Psoas muscle (tissue), 8 donors: ENCODE measurements around the gene ERN1. TPM values are rescaled to one million over a fixed set of nuclear protein-coding genes. Genes with fewer than 3 reads are reported as not detected.

ENCODE experiments used
- ATAC-seq, 4 donors: fragments of 200-7000 bp; cut with Tn5 transposase; one replicate each; pipeline ENCODE4 v1.9.1; 2020; ENCODE audit warnings: moderate library complexity in 3 of 4, mild to moderate bottlenecking in 2 of 4
- DNase-seq, 2 donors: peaks; one replicate each; pipeline ENCODE4 v3.0.0-alpha.2; 2020
- H3K27ac ChIP-seq: fragments of 200-600 bp; one replicate; pipeline ENCODE4 v1.8.0; 2022
- H3K27me3 ChIP-seq, 3 donors: fragments of 200-600 bp in 1 of 3; one replicate each; pipeline versions ENCODE4 v1.6.1 to v1.8.0; 2013 to 2022; ENCODE audit warnings: low read length in 2 of 3, mild to moderate bottlenecking in 2 of 3, moderate library complexity in 1 of 3; ENCODE audit not compliant: insufficient read depth in 3 of 3
- H3K36me3 ChIP-seq, 2 donors: fragments of 200-600 bp in 1 of 2; one replicate each; pipeline versions ENCODE4 v1.6.1 to v1.8.0; 2013 to 2022; ENCODE audit warnings: low read depth in 1 of 2, mild to moderate bottlenecking in 1 of 2, moderate library complexity in 1 of 2; ENCODE audit not compliant: insufficient read depth in 1 of 2
- H3K4me1 ChIP-seq: fragments of 200-600 bp; one replicate; pipeline ENCODE4 v1.8.0; 2022
- H3K4me3 ChIP-seq: fragments of 200-600 bp; one replicate; pipeline ENCODE4 v1.8.0; 2022; ENCODE audit warnings: mild to moderate bottlenecking
- H3K9me3 ChIP-seq: fragments of 200-600 bp; one replicate; pipeline ENCODE4 v1.8.0; 2022
- CTCF ChIP-seq: fragments of 200-600 bp; IDR thresholded peaks from one replicate; pipeline ENCODE4 v1.8.0; 2022; ENCODE audit warnings: antibody characterized with exemption
- WGBS, 3 donors: extraction: QIAGEN DNeasy Blood & Tissue Kit; methylation state at CpG; one replicate each; pipeline versions ENCODE4 v1.1.6 to v1.1.7; 2013; 5-methylcytosine and 5-hydroxymethylcytosine counted together
- intact Hi-C, 2 donors: fragments of 100-400 bp; cut with DNase I; formaldehyde crosslinking; loops; one replicate each; pipeline versions ENCODE4 v1.11.0 to v1.14.2; 2022
- polyA plus RNA-seq, 3 donors: library from polyadenylated mRNA; stranded (reverse); fragments of 200-250 nt; gene quantifications; one replicate each; pipeline ENCODE4 v1.2.3, GENCODE V29; 2013
- total RNA-seq, 4 donors: library from RNA; stranded (reverse); fragmentation: NEBNext Ultra II Directional in 2 of 4; extraction: Animal tissue kit (Norgen Biotek cat#: 25700) in 2 of 4; gene quantifications; one replicate each; pipeline versions ENCODE4 v1.2.1 to v1.2.4, GENCODE V29; 2021 to 2023
- donor health status: healthy with polysubstance abuse.
- donor health status: DM: no; HTN: no; CAD: no; lungs with moderate emphysema.
- donor health status: Bipolar disorder and iron deficiency.
- donor health status: healthy.
- donor health status: DM: yes; HTN: yes; CAD: no.
- donor health status: DM: no; HTN: no; CAD: no.
- donor health status: DM: no; HTN: no; CAD: no.
- donor health status: DM: yes; HTN: yes; CAD: no.

Gene ERN1
- total and polyA plus RNA-seq, 7 donors, result 2.8 to 16.6 (median 10.6) TPM

GRCh38 chr17:63998050-63998720 lies 131.8 kb downstream of the ERN1 start, which contains the start of gene PRR29:
Gene PRR29, plus strand, starts transcription at chr17:63998351. Its CDS starts 14 bp downstream, at chr17:63998365.
- Histone ChIP-seq H3K9me3 (no peaks in the 10 kb centered on the region), H3K27me3 (peaks cover 0 to 23% (median 4%) of the 10 kb centered on the region in 3 donors), H3K4me1 (peaks cover 14% of the 10 kb centered on the region), H3K27ac (no peak within 1 kb of the TSS), H3K36me3 (no peaks in the 10 kb centered on the region), H3K4me3 (peak within 1 kb of the TSS; percentile 64)
- DNase-seq (peak; percentile 71 to 85), ATAC-seq (peak; percentile 58 to 77 (median 68))
- no peak for TF ChIP-seq CTCF
- intact Hi-C loops, result loop anchor here in 1 of 2 donors (5.0 kb wide), 1 partner anchor 66 kb away; the partner anchor contains the start of gene CD79B
- 1 to 2% (median 1%) methylated on average over 23 to 43 of the region's 43 CpGs for WGBS, 3 donors

- Histone ChIP-seq H3K4me3 (peak overlapping the region; percentile 64), H3K4me1 (peaks cover 14% of the 10 kb centered on the region), H3K36me3 (no peaks in the 10 kb centered on the region), H3K9me3 (no peaks in the 10 kb centered on the region), H3K27me3 (peaks cover 0 to 23% (median 4%) of the 10 kb centered on the region in 3 donors), H3K27ac (no peak overlapping the region)
- peak; percentile 7 to 47 (median 28) for ATAC-seq
- no peak for DNase-seq
- WGBS, 3 donors, result 18 to 27% (median 19%) methylated on average over 19 of the region's 19 CpGs
- intact Hi-C loops, result loop anchor here in 1 of 2 donors (5.0 kb wide), 1 partner anchor 65 kb away; the partner anchor contains the start of gene CD79B
- TF ChIP-seq CTCF, result no peak
Measured at GRCh38 chr17:63997341-63998048, 132.4 kb downstream of the ERN1 start.

- 88 to 91% (median 89%) methylated on average over 11 of the region's 11 CpGs for WGBS, 3 donors
- Histone ChIP-seq H3K4me3 (no peak overlapping the region), H3K9me3 (no peaks in the 10 kb centered on the region), H3K36me3 (no peaks in the 10 kb centered on the region), H3K27me3 (peaks cover 0 to 23% (median 4%) of the 10 kb centered on the region in 3 donors), H3K4me1 (peaks cover 14% of the 10 kb centered on the region), H3K27ac (no peak overlapping the region)
- TF ChIP-seq CTCF, result no peak
- intact Hi-C loops, result loop anchor here in 1 of 2 donors (5.0 kb wide), 1 partner anchor 64 kb away; the partner anchor contains the start of gene CD79B
- DNase-seq, result no peak
- no peak for ATAC-seq
Measured at GRCh38 chr17:63996430-63997182, 133.3 kb downstream of the ERN1 start.

GRCh38 chr17:63995626-63996025 lies 134.3 kb downstream of the ERN1 start:
- intact Hi-C loops, result loop anchor here in 1 of 2 donors (5.0 kb wide), 1 partner anchor 63 kb away; the partner anchor contains the start of gene CD79B
- peaks cover 16% of the 10 kb centered on the region for H3K4me1 ChIP-seq
- H3K27ac ChIP-seq, result no peak overlapping the region
- DNase-seq (no peak), ATAC-seq (no peak)
- no peak for TF ChIP-seq CTCF
- no peaks in the 10 kb centered on the region for H3K36me3 ChIP-seq
- H3K4me3 ChIP-seq, result no peak overlapping the region
- H3K27me3 ChIP-seq, result peaks cover 0 to 23% (median 4%) of the 10 kb centered on the region in 3 donors
- WGBS, 3 donors, result 77 to 87% (median 87%) methylated on average over 5 of the region's 5 CpGs
- H3K9me3 ChIP-seq, result no peaks in the 10 kb centered on the region
